ENCODE measurements around the gene IKBKE. TPM values are rescaled to one million over a fixed set of nuclear protein-coding genes. Genes with fewer than 3 reads are reported as not detected.

IKBKE gene
- total and polyA plus RNA-seq, 2 donors, result 3.5 to 5.8 TPM

GRCh38 chr1:206460836-206461426, 9.3 kb upstream of the IKBKE start:
- DNase-seq (ENCODE audit: extremely low spot score), result no peak
- H3K36me3 ChIP-seq (ENCODE audit: insufficient read depth), result no peaks in the 10 kb centered on the region
- H3K4me3 ChIP-seq (ENCODE audit: low read depth, low read length), result no peak overlapping the region
- no peak overlapping the region for H3K27ac ChIP-seq (ENCODE audit: low read depth)
- no peaks in the 10 kb centered on the region for H3K4me1 ChIP-seq (ENCODE audit: insufficient read depth)
- WGBS, result 86% methylated on average over 17 of the region's 17 CpGs

- Histone ChIP-seq H3K4me1 (ENCODE audit: insufficient read depth) (no peaks in the 10 kb centered on the region), H3K4me3 (ENCODE audit: low read depth, low read length) (no peak overlapping the region), H3K36me3 (ENCODE audit: insufficient read depth) (no peaks in the 10 kb centered on the region), H3K27ac (ENCODE audit: low read depth) (no peak overlapping the region)
- WGBS, result 60% methylated on average over 9 of the region's 9 CpGs
- peak; percentile 33 for DNase-seq (ENCODE audit: extremely low spot score)
These were observed 8.4 kb upstream of the IKBKE start for GRCh38 chr1:206461602-206462455.

DNA sequence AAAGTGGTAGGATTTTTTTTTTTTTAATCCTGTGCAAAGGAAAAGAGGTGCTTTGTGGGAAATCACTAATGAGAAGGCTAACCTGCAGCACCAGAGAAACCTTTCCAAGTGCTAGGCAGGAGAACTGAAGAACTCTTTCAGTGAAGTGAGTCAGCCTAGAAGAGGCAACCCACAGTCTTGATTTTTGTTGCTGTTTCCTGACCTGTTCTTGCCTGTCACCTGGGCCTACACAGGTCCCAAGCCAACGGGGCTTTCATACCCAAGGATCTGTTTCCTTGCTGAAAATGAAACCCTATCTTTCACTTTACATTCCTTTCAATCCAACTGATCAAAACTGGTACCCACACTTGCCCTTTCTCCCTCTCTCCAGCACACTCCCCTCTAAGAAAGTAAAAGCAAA, 7.1 kb upstream of the IKBKE start:
- no peak overlapping the region for H3K27ac ChIP-seq (ENCODE audit: low read depth)
- WGBS, result 75% methylated on average over 1 of the region's 1 CpG

DNA sequence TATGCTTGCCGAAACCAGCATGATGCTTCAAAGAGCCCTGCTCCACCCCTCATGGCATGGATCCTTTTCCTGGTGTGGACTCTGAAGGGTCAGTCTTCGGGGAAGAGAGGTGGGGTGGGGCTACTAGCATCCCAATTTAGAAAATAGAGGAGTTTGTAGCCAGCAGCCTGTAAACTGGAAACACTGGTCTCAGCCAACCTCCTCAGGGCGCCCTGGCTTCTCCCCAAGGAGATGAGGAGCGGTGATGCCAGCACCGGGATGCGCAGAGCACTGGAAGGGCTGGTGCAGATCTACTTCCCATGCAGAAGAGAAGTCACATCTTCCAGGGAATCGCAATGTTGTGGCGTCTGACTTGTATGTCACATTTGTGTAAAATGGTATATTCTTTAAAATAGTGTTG, 6.4 kb upstream of the IKBKE start:
- Histone ChIP-seq H3K4me1 (ENCODE audit: insufficient read depth) (no peaks in the 10 kb centered on the region), H3K27ac (ENCODE audit: low read depth) (no peak overlapping the region), H3K4me3 (ENCODE audit: low read depth, low read length) (no peak overlapping the region), H3K36me3 (ENCODE audit: insufficient read depth) (no peaks in the 10 kb centered on the region)
- no peak for DNase-seq (ENCODE audit: extremely low spot score)
- 94% methylated on average over 8 of the region's 8 CpGs for WGBS

More for the DNA sequence above, 7.1 kb upstream of the IKBKE start:
- DNase-seq (ENCODE audit: extremely low spot score), result no peak
- no peak overlapping the region for H3K4me3 ChIP-seq (ENCODE audit: low read depth, low read length)
- no peaks in the 10 kb centered on the region for H3K4me1 ChIP-seq (ENCODE audit: insufficient read depth)
- no peaks in the 10 kb centered on the region for H3K36me3 ChIP-seq (ENCODE audit: insufficient read depth)

- 65% methylated on average over 4 of the region's 4 CpGs for WGBS
- Histone ChIP-seq H3K27ac (ENCODE audit: low read depth) (no peak overlapping the region), H3K4me3 (ENCODE audit: low read depth, low read length) (no peak overlapping the region), H3K4me1 (ENCODE audit: insufficient read depth) (no peaks in the 10 kb centered on the region), H3K36me3 (ENCODE audit: insufficient read depth) (no peaks in the 10 kb centered on the region)
- DNase-seq (ENCODE audit: extremely low spot score), result no peak
These were observed 5.8 kb upstream of the IKBKE start for GRCh38 chr1:206464456-206464964.

- H3K36me3 ChIP-seq (ENCODE audit: insufficient read depth), result no peaks in the 10 kb centered on the region
- H3K4me3 ChIP-seq (ENCODE audit: low read depth, low read length), result no peak overlapping the region
- H3K27ac ChIP-seq (ENCODE audit: low read depth), result no peak overlapping the region
- DNase-seq (ENCODE audit: extremely low spot score), result no peak
- no peaks in the 10 kb centered on the region for H3K4me1 ChIP-seq (ENCODE audit: insufficient read depth)
- WGBS, result 69% methylated on average over 2 of the region's 2 CpGs
These were observed 4.3 kb upstream of the IKBKE start for GRCh38 chr1:206465951-206466350.

DNA sequence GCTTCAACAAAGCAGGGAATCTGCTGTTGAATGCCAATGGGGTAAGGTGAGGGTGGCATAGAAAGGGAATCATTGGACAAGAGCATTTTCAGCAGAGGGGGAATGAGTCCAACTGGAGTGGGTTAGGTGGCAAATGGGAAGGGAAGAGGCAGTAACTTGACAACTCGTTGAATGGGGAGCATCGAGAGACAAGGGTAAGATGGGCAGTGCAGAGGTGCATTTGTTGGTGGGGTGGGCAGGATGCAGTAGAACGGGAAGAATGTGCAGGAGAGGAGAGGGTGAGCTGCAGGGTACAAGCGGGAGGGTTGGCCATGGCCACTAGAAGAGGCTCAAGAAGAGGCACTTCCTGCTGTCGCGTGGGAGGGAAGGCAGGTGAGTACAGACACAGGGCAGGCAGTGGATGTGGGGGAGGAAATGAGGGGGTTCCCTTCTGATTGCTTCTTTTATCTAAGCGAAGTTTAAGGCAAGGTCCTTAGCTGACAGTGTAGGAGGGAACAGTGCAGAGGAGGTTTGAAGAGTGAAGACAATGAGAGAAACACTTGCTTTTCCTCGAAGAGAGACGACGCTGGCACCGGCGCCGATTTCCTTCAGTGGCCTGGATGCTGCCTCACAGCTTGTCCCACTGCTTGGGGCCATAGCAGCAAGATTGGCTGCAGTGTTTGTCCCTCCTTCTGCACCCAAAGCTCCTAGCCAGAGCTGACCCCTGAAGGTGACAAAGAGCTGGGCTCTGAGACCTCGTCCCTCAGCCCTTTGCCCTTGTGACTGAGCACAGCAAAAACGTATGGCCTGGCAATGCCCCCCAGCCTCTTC, 3.2 kb upstream of the IKBKE start:
- no peaks in the 10 kb centered on the region for H3K36me3 ChIP-seq (ENCODE audit: insufficient read depth)
- H3K4me3 ChIP-seq (ENCODE audit: low read depth, low read length), result no peak overlapping the region
- no peaks in the 10 kb centered on the region for H3K4me1 ChIP-seq (ENCODE audit: insufficient read depth)
- WGBS, result 51% methylated on average over 15 of the region's 15 CpGs
- no peak for DNase-seq (ENCODE audit: extremely low spot score)
- H3K27ac ChIP-seq (ENCODE audit: low read depth), result no peak overlapping the region

DNA sequence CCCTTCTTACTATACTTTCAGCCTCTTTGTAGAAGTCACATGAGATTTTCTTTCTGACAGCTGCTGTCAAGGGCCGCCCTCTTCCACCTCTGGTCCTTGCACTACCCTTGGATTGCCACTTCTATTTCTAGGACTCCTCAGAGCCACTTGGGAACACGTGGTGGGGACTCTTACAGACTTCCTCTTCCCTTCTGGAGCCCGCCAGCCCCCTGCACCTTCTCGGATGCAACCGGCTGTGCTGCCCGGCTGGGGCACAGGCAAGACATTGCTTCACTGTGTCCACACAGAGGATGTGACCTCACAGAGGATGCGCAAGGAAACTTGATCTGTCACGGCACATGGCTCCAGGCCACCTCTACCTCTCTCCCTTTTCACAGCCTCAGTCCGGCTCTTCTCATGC, 2.4 kb upstream of the IKBKE start:
- WGBS, result 48% methylated on average over 9 of the region's 9 CpGs
- no peak for DNase-seq (ENCODE audit: extremely low spot score)
- no peaks in the 10 kb centered on the region for H3K36me3 ChIP-seq (ENCODE audit: insufficient read depth)
- H3K4me1 ChIP-seq (ENCODE audit: insufficient read depth), result no peaks in the 10 kb centered on the region
- no peak overlapping the region for H3K27ac ChIP-seq (ENCODE audit: low read depth)
- no peak overlapping the region for H3K4me3 ChIP-seq (ENCODE audit: low read depth, low read length)

GRCh38 chr1:206468571-206468970, 1.7 kb upstream of the IKBKE start:
- Histone ChIP-seq H3K36me3 (ENCODE audit: insufficient read depth) (no peaks in the 10 kb centered on the region), H3K27ac (ENCODE audit: low read depth) (no peak overlapping the region), H3K4me1 (ENCODE audit: insufficient read depth) (no peaks in the 10 kb centered on the region), H3K4me3 (ENCODE audit: low read depth, low read length) (no peak overlapping the region)
- DNase-seq (ENCODE audit: extremely low spot score), result no peak
- 74% methylated on average over 3 of the region's 3 CpGs for WGBS

DNA sequence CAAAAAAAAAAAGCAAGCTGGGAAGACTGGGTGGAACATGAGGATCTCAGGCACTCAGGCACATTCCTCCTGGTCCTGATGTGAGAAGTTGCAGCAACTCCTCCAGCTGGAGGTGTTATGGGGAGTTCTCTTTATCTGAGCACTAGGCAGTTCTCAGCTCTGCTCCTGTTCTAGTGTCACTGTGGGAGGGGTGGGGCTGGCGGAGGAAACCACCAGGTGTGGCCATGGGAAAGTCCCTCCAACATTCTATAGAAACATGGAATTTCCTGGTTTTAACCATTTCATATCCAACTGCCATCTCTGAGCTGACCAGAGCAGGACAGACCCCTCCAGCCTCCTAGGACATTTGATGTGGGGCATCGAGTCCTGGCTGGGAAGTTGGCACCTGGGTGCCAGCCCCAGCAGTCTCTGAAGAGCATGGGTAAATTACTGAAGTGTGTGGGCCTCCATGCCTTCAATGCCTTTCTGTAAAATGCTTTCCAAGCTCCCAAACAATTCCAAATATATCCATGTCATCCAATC, 804 bp upstream of the IKBKE start:
- H3K27ac ChIP-seq (ENCODE audit: low read depth), result no peak overlapping the region

GRCh38 chr1:206470692-206471414, 577 bp downstream of the IKBKE start:
- Histone ChIP-seq H3K27ac (ENCODE audit: low read depth) (no peak overlapping the region), H3K4me3 (ENCODE audit: low read depth, low read length) (peak overlapping the region; percentile 52), H3K4me1 (ENCODE audit: insufficient read depth) (no peaks in the 10 kb centered on the region), H3K36me3 (ENCODE audit: insufficient read depth) (no peaks in the 10 kb centered on the region)
- no peak for DNase-seq (ENCODE audit: extremely low spot score)
- WGBS, result under 1% methylated on average over 18 of the region's 18 CpGs

More for the DNA sequence above, 804 bp upstream of the IKBKE start:
- 72% methylated on average over 2 of the region's 2 CpGs for WGBS
- H3K4me1 ChIP-seq (ENCODE audit: insufficient read depth), result no peaks in the 10 kb centered on the region
- H3K4me3 ChIP-seq (ENCODE audit: low read depth, low read length), result no peak overlapping the region
- DNase-seq (ENCODE audit: extremely low spot score), result no peak
- H3K36me3 ChIP-seq (ENCODE audit: insufficient read depth), result no peaks in the 10 kb centered on the region

DNA sequence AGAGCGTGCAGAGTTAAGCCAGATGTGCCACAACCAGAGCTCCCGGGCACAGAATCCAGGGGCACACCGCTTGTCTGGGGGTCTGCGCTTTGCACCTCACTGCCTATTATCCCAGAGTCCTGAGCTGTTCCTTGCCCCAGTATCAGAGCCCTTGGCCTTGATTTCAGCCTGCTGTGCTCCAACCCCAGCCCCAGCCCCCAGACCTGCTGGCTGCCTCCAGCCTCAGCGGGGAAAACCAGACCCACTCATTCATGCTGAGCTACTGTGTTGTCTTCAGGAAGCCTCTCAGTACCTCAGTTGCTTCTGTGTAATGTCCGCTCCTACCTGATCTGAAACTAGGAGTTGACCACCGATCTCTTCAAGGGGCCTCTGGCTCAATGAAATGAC, 1.1 kb downstream of the IKBKE start:
- Histone ChIP-seq H3K4me3 (ENCODE audit: low read depth, low read length) (no peak overlapping the region), H3K27ac (ENCODE audit: low read depth) (no peak overlapping the region), H3K4me1 (ENCODE audit: insufficient read depth) (no peaks in the 10 kb centered on the region), H3K36me3 (ENCODE audit: insufficient read depth) (no peaks in the 10 kb centered on the region)
- no peak for DNase-seq (ENCODE audit: extremely low spot score)
- 61% methylated on average over 7 of the region's 7 CpGs for WGBS

GRCh38 chr1:206472024-206472423, 1.7 kb downstream of the IKBKE start:
- no peak for DNase-seq (ENCODE audit: extremely low spot score)
- 93% methylated on average over 2 of the region's 2 CpGs for WGBS
- H3K4me1 ChIP-seq (ENCODE audit: insufficient read depth), result no peaks in the 10 kb centered on the region
- no peak overlapping the region for H3K27ac ChIP-seq (ENCODE audit: low read depth)
- no peak overlapping the region for H3K4me3 ChIP-seq (ENCODE audit: low read depth, low read length)
- no peaks in the 10 kb centered on the region for H3K36me3 ChIP-seq (ENCODE audit: insufficient read depth)

All from urinary bladder (tissue), 4 donors.